Measurements from ENCODE around the gene IL33.

Gene IL33

DNA sequence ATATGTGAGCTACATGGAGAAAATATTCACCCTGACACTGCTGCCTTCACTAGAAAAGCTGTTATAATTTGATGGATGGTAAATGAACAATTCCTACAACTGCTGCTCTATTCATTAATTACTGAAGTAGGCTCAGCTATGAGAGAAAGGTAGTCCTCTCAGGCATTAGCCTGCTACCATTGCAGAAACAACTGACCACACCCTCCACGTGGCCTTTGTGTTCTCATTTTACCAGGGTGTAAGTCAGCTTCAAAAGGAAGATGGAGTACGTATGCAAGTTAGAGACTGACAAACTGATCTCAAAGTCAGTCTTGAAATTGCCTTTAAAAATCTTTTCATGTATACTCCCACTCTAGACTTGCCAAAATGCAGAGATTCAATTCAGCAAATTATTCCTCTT lies 86.3 kb downstream of the IL33 start:
- no peak for DNase-seq (ENCODE audit: low read depth in 2 of 3, low spot score in 2 of 3)

DNA sequence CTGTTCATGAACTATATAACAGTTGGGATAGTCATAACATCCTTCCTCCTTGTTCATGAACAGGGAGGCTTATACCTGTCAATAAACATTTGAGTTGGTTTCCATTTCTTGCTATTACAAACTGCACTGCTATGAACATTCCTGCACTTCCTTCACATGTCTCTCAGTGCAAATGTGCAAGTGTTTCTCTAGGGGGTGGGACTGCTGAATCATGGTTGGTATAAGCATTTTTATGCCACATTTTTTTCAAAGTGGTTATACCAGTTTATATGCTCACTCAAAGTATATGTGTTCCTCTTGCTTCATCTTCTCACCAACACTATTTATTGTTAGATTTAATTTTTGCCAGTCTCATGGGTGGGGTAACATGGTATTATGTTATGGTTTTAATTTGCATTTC lies 86.8 kb downstream of the IL33 start:
- no peak for DNase-seq (ENCODE audit: low read depth in 2 of 3, low spot score in 2 of 3)

DNA sequence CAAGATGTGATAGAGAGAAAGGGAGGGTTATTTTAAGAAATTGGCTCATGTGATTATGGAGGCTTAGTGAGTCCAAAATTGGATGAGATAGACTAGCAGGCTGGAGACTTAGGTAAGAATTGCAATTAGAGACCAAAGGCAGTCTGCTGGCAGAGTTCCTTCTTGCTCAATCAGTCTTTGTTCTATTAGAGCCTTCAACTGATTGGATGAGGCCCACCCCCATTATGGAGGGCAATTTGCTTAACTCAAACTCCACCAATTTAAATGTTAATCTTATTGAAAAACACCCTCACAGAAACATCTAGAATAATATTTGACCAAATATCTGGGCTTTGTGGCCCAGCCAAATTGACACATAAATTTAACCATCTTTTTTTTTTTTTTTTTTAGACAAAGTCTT lies 88.6 kb downstream of the IL33 start:
- no peak for DNase-seq (ENCODE audit: low read depth in 2 of 3, low spot score in 2 of 3)

DNA sequence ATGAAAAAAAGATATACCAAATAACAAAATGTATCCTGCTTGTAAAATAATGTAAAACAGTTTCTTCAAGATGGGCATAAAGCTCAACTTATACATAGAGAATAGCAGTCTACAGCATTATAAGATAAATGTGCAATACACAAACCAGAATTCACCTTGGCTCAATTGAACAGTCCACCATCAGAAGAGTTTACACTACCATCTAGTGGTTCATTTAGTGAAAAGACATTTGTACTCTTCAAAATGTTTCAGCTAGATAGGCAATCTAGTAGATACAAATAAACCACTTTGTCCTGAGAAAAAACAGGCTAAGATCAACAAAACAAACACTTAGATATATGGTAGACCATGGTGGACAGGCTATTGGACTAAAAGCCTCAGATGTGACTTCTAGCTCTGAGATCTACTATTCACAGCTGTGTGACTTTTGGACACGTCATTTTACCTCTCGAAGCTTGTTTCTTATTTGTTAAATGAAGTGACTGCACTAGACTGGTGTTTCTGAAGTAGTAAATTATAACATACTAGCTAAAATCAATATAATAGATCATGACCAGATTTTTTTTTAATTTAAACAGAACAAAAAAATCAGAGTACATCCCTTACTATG lies 90.5 kb downstream of the IL33 start:
- no peak for DNase-seq (ENCODE audit: low read depth in 2 of 3, low spot score in 2 of 3)
